ENCODE results near the gene TFEC. TPM values are rescaled to one million over a fixed set of nuclear protein-coding genes. Genes with fewer than 3 reads are reported as not detected.

The TFEC gene
- total RNA-seq, 1 donor, result 0.36 TPM

DNA sequence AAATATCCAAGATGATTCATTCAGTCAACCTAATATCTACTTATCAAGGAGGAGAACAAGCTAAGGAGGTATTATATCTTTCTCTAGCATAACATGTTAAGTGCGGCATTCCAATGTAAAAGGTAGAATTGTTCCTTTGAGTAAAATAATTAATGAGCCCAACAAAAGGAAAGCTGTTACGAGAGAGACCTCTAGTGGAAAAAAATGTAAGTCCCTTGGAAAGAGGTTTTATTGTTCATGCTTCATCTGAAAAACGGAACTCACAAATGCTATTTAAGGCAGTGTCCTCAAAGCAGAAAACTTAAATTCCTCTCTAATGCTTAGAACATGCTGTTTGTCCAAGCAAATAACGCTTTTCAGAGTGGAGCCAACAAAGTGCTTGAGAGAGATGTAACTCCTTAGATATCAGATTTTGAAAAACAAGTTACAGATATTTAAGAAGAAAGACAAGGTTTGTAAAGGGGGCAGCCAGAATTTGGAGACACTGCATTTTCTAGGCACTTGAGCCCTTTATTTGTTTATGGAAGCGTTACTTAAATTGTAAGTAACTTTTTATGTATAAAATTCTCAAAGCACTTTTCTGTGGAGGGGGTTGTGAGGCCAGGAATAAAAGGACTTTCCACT, 119.9 kb downstream of the TFEC start:
- Histone ChIP-seq H3K79me2 (ENCODE audit: insufficient read depth, low read length) (no peaks in the 10 kb centered on the region), H3K9me3 (ENCODE audit: low read depth, low read length) (no peaks in the 10 kb centered on the region), H3K4me3 (ENCODE audit: insufficient read depth, low read length) (no peak overlapping the region), H3K4me1 (ENCODE audit: insufficient read depth, low read length) (no peaks in the 10 kb centered on the region), H4K20me1 (ENCODE audit: insufficient read depth, low read length) (no peaks in the 10 kb centered on the region), H3K27me3 (ENCODE audit: insufficient read depth, low read length) (no peaks in the 10 kb centered on the region), H3K36me3 (ENCODE audit: insufficient read depth, low read length) (no peaks in the 10 kb centered on the region), H2AFZ (ENCODE audit: low read length) (peak overlapping the region; percentile 8), H3K27ac (ENCODE audit: low read depth, low read length) (no peak overlapping the region), H3K4me2 (ENCODE audit: insufficient read depth, low read length) (peak overlapping the region; percentile 55)
- TF ChIP-seq, protein P1, sequence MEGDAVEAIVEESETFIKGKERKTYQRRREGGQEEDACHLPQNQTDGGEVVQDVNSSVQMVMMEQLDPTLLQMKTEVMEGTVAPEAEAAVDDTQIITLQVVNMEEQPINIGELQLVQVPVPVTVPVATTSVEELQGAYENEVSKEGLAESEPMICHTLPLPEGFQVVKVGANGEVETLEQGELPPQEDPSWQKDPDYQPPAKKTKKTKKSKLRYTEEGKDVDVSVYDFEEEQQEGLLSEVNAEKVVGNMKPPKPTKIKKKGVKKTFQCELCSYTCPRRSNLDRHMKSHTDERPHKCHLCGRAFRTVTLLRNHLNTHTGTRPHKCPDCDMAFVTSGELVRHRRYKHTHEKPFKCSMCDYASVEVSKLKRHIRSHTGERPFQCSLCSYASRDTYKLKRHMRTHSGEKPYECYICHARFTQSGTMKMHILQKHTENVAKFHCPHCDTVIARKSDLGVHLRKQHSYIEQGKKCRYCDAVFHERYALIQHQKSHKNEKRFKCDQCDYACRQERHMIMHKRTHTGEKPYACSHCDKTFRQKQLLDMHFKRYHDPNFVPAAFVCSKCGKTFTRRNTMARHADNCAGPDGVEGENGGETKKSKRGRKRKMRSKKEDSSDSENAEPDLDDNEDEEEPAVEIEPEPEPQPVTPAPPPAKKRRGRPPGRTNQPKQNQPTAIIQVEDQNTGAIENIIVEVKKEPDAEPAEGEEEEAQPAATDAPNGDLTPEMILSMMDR (IDR thresholded peaks at IDR 0.05; ENCODE audit: extremely low read depth, low read depth, low read length), result peak; percentile 58
- no peak for DNase-seq (ENCODE audit: insufficient read length, low spot score, missing footprints)

DNA sequence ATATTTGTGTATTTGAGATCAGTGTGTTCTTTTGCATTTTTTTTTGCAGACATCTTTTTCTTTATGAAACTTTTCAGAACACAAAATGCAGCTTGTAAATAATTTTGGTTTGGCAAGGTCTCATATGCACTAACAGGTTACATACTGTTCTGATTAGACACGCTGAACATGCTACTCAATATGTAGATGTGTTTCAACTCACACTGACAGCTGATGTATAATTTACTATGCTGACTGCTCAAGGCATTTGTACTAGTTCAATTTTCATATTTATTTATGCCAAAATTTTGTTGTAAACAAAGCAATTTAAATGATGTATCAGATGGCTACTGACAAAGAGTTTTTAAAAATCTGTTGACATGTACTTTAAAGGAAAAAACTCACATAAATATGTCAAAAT, 123.8 kb downstream of the TFEC start:
- Histone ChIP-seq H3K36me3 (ENCODE audit: insufficient read depth, low read length) (no peaks in the 10 kb centered on the region), H3K27ac (ENCODE audit: low read depth, low read length) (no peak overlapping the region), H3K4me1 (ENCODE audit: insufficient read depth, low read length) (no peaks in the 10 kb centered on the region), H3K79me2 (ENCODE audit: insufficient read depth, low read length) (no peaks in the 10 kb centered on the region), H4K20me1 (ENCODE audit: insufficient read depth, low read length) (no peaks in the 10 kb centered on the region), H3K4me3 (ENCODE audit: insufficient read depth, low read length) (no peak overlapping the region), H3K4me2 (ENCODE audit: insufficient read depth, low read length) (no peak overlapping the region), H2AFZ (ENCODE audit: low read length) (no peak overlapping the region), H3K9me3 (ENCODE audit: low read depth, low read length) (no peaks in the 10 kb centered on the region), H3K27me3 (ENCODE audit: insufficient read depth, low read length) (no peaks in the 10 kb centered on the region)
- DNase-seq (ENCODE audit: insufficient read length, low spot score, missing footprints), result no peak
- TF ChIP-seq, protein P1 (IDR thresholded peaks at IDR 0.05; ENCODE audit: extremely low read depth, low read depth, low read length), result no peak

DNA sequence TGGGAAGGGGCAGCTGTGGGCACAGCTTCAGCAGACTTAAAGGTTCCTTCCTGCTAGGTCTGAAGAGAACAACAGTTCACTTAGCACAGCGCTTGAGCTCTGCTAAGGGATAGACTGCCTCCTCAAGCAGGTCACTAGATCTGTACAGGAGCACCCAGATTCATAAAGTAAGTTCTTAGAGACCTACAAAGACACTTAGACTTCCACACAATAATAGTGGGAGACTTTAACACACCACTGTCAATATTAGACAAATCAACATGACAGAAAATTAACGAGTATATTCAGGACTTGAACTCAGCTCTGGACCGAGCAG, 140.9 kb downstream of the TFEC start:
- no peak overlapping the region for H3K4me2 ChIP-seq (ENCODE audit: insufficient read depth, low read length)
- H3K79me2 ChIP-seq (ENCODE audit: insufficient read depth, low read length), result no peaks in the 10 kb centered on the region
- H2AFZ ChIP-seq (ENCODE audit: low read length), result no peak overlapping the region
- no peak overlapping the region for H3K4me3 ChIP-seq (ENCODE audit: insufficient read depth, low read length)
- H3K4me1 ChIP-seq (ENCODE audit: insufficient read depth, low read length), result no peaks in the 10 kb centered on the region
- H3K27ac ChIP-seq (ENCODE audit: low read depth, low read length), result no peak overlapping the region
- H3K9me3 ChIP-seq (ENCODE audit: low read depth, low read length), result no peaks in the 10 kb centered on the region
- TF ChIP-seq, protein P1 (IDR thresholded peaks at IDR 0.05; ENCODE audit: extremely low read depth, low read depth, low read length), result no peak
- no peak for DNase-seq (ENCODE audit: insufficient read length, low spot score, missing footprints)
- H4K20me1 ChIP-seq (ENCODE audit: insufficient read depth, low read length), result no peaks in the 10 kb centered on the region
- H3K36me3 ChIP-seq (ENCODE audit: insufficient read depth, low read length), result no peaks in the 10 kb centered on the region
- no peaks in the 10 kb centered on the region for H3K27me3 ChIP-seq (ENCODE audit: insufficient read depth, low read length)

DNA sequence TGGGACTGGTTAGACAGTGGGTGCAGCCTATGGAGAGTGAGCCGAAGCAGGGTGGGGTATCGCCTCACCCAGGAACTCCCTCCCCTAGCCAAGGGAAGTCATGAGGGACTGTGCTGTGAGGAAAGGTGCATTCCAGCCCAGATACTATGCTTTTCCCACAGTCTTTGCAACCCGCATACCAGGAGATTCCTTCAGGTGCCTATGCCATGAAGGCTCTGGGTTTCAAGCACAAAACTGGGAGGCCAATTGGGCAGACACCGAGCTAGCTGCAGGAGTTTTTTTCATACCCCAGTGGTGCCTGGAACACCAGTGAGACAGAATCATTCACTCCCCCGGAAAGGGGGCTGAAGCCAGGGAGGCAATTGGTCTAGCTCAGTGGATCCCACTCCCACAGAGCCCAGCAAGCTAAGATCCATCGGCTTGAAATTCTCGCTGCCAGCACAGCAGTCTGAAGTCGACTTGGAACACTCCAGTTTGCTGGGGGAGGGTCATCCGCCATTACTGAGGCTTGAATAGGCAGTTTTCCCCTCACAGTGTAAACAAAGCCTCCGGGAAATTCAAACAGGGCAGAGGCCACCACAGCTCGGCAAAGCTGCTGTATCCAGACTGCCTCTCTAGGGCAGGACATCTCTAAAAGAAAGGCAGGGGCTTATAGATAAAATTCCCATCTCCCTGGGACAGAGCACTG, 141.4 kb downstream of the TFEC start:
- Histone ChIP-seq H3K27ac (ENCODE audit: low read depth, low read length) (no peak overlapping the region), H3K4me3 (ENCODE audit: insufficient read depth, low read length) (no peak overlapping the region), H2AFZ (ENCODE audit: low read length) (no peak overlapping the region), H3K36me3 (ENCODE audit: insufficient read depth, low read length) (no peaks in the 10 kb centered on the region), H3K4me2 (ENCODE audit: insufficient read depth, low read length) (no peak overlapping the region), H3K4me1 (ENCODE audit: insufficient read depth, low read length) (no peaks in the 10 kb centered on the region), H3K9me3 (ENCODE audit: low read depth, low read length) (no peaks in the 10 kb centered on the region), H4K20me1 (ENCODE audit: insufficient read depth, low read length) (no peaks in the 10 kb centered on the region), H3K79me2 (ENCODE audit: insufficient read depth, low read length) (no peaks in the 10 kb centered on the region), H3K27me3 (ENCODE audit: insufficient read depth, low read length) (no peaks in the 10 kb centered on the region)
- no peak for DNase-seq (ENCODE audit: insufficient read length, low spot score, missing footprints)
- TF ChIP-seq, protein P1 (IDR thresholded peaks at IDR 0.05; ENCODE audit: extremely low read depth, low read depth, low read length), result no peak

Data from osteoblast (primary cell).